NB4 (cell line): ENCODE results near the gene UBE2M.
"Not testable (repeated sequence)": the region's sequence is repeated elsewhere in the genome, so short reads cannot be mapped to it uniquely, and the experiment has no call there.

Experiments
- MYC ChIP-seq: IDR thresholded peaks from 2 replicates; pipeline ENCODE4 v1.6.1; 2011; ENCODE audit warnings: low read depth, low read length
- POLR2A ChIP-seq: IDR thresholded peaks from 2 replicates; pipeline ENCODE4 v1.6.1; 2011; ENCODE audit warnings: mild to moderate bottlenecking; ENCODE audit not compliant: insufficient read length; ENCODE audit errors: extremely low read depth
- TF ChIP-seq, protein P1 (sequence below): IDR thresholded peaks from one replicate; pipeline ENCODE4 v1.5.1; 2012; ENCODE audit warnings: low read depth, low read length
- TF ChIP-seq, protein P2 (sequence below): IDR thresholded peaks from 2 replicates; pipeline ENCODE4 v1.6.1; 2011; ENCODE audit warnings: low read depth, low read length

DNA sequence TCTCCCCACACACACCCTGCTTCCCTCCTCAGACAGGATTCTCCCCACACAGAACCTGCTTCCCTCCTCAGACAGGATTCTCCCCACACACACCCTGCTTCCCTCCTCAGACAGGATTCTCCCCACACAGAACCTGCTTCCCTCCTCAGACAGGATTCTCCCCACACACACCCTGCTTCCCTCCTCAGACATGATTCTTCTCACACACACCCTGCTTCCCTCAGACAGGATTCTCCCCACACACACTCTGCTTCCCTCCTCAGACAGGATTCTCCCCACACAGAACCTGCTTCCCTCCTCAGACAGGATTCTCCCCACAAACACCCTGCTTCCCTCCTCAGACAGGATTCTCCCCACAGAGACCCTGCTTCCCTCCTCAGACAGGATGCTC, 19.2 kb downstream of the UBE2M start:
- TF ChIP-seq, protein P1, sequence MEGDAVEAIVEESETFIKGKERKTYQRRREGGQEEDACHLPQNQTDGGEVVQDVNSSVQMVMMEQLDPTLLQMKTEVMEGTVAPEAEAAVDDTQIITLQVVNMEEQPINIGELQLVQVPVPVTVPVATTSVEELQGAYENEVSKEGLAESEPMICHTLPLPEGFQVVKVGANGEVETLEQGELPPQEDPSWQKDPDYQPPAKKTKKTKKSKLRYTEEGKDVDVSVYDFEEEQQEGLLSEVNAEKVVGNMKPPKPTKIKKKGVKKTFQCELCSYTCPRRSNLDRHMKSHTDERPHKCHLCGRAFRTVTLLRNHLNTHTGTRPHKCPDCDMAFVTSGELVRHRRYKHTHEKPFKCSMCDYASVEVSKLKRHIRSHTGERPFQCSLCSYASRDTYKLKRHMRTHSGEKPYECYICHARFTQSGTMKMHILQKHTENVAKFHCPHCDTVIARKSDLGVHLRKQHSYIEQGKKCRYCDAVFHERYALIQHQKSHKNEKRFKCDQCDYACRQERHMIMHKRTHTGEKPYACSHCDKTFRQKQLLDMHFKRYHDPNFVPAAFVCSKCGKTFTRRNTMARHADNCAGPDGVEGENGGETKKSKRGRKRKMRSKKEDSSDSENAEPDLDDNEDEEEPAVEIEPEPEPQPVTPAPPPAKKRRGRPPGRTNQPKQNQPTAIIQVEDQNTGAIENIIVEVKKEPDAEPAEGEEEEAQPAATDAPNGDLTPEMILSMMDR: not testable (repeated sequence)
- TF ChIP-seq, protein P2, sequence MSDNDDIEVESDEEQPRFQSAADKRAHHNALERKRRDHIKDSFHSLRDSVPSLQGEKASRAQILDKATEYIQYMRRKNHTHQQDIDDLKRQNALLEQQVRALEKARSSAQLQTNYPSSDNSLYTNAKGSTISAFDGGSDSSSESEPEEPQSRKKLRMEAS: not testable (repeated sequence)
- TF ChIP-seq POLR2A, MYC: not testable (repeated sequence)
